Fibroblast of lung (primary cell): ENCODE data around the gene IMMP2L.

Experiments used
- CTCF ChIP-seq, 2 donors: IDR thresholded peaks in 1 of 2; conservative IDR thresholded peaks in 1 of 2; 1 replicate in 1 of 2; 2 replicates in 1 of 2; pipeline ENCODE4 v1.5.1; 2011 to 2012; ENCODE audit warnings: low read length in 2 of 2, control low read depth in 1 of 2, inconsistent platforms in 1 of 2, low read depth in 1 of 2, mild to moderate bottlenecking in 1 of 2
- EZH2 ChIP-seq: IDR thresholded peaks from 2 replicates; pipeline ENCODE4 v1.5.1; 2012; ENCODE audit warnings: low read length, control low read depth, mild to moderate bottlenecking; ENCODE audit errors: missing control alignments

GRCh38 chr7:111486472-111487142 is 75.7 kb downstream of the IMMP2L start:
- peak; percentile 75 to 79 for TF ChIP-seq CTCF (conservative IDR thresholded peaks at IDR 0.05 in 1 of 2, IDR thresholded peaks at IDR 0.05 in 1 of 2; ENCODE audit: low read depth in 1 of 2, low read length in 2 of 2)
- no peak for TF ChIP-seq EZH2
